NT2/D1 (cell line): ENCODE data around the gene MAP7.

ENCODE experiments used
- SUZ12 ChIP-seq: IDR thresholded peaks from 2 replicates; pipeline ENCODE4 v1.6.1; 2011; ENCODE audit not compliant: insufficient read length, insufficient read depth; ENCODE audit errors: extremely low read depth
- YY1 ChIP-seq: IDR thresholded peaks from 2 replicates; pipeline ENCODE4 v1.6.1; 2011; ENCODE audit not compliant: insufficient read length, insufficient read depth
- ZNF274 ChIP-seq: IDR thresholded peaks from 2 replicates; pipeline ENCODE4 v1.6.1; 2011; ENCODE audit warnings: mild to moderate bottlenecking, low read depth, low read length

DNA sequence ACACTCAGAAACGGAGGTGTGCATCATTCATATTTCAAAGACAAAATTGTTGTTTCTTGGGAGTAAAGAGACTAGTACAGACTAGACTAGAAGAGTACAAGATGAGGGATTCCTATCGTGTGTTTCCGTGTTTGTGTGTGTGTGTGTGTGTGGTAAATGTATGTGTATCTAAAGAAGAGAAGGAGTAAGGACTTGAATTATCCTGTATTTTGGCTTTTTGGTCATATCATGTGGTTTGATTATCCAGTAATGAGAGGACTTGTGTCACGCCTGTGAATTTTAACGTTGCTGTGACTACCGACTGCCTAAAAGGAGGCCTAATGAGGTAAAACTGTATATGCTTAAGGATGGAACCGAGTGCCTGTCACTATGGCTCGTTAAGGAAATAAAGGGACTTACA, 44.4 kb upstream of the MAP7 start:
- TF ChIP-seq SUZ12: no peak
- TF ChIP-seq YY1: no peak
- no peak for TF ChIP-seq ZNF274
